Uterus (tissue), 4 donors: ENCODE measurements around the gene NUP50. TPM values are rescaled to one million over a fixed set of nuclear protein-coding genes. Genes with fewer than 3 reads are reported as not detected.

Experiments
- DNase-seq, 2 donors: peaks; one replicate each; pipeline ENCODE4 v3.0.0-alpha.2; 2019 to 2020
- H3K27ac ChIP-seq, 2 donors: fragments of 200-600 bp; sonication (generic); 1 replicate in 1 of 2; 2 replicates in 1 of 2; pipeline ENCODE4 v1.5.1; 2016 to 2018
- H3K27me3 ChIP-seq, 2 donors: fragments of 200-600 bp; sonication (generic); one replicate each; pipeline ENCODE4 v1.5.1; 2018 to 2019; ENCODE audit warnings: control low read depth in 1 of 2
- H3K36me3 ChIP-seq, 2 donors: fragments of 200-600 bp; sonication (generic); one replicate each; pipeline ENCODE4 v1.5.1; 2019; ENCODE audit warnings: control low read depth in 1 of 2
- H3K4me1 ChIP-seq, 2 donors: fragments of 200-600 bp; sonication (generic); one replicate each; pipeline ENCODE4 v1.5.1; 2018 to 2019; ENCODE audit warnings: control low read depth in 1 of 2
- H3K4me3 ChIP-seq, 2 donors: fragments of 200-600 bp; sonication (generic); 1 replicate in 1 of 2; 2 replicates in 1 of 2; pipeline ENCODE4 v1.5.1; 2018 to 2019; ENCODE audit warnings: mild to moderate bottlenecking in 1 of 2
- H3K9me3 ChIP-seq, 2 donors: fragments of 200-600 bp; sonication (generic); one replicate each; pipeline ENCODE4 v1.5.1; 2019; ENCODE audit warnings: control low read depth in 1 of 2
- CTCF ChIP-seq, 4 experiments: fragments of 200-600 bp in 2 of 4; fragments of 450-650 bp in 2 of 4; sonication (generic) in 2 of 4; IDR thresholded peaks; one replicate each; pipeline ENCODE4 v1.5.1; 2016 to 2019; ENCODE audit warnings: antibody characterized with exemption in 4 of 4, mild to moderate bottlenecking in 2 of 4, moderate library complexity in 1 of 4
- POLR2A ChIP-seq, 2 donors: fragments of 450-650 bp; IDR thresholded peaks; one replicate each; pipeline ENCODE4 v1.6.1; 2016; ENCODE audit warnings: antibody characterized with exemption in 2 of 2, mild to moderate bottlenecking in 1 of 2, moderate library complexity in 1 of 2
- intact Hi-C: fragments of 100-400 bp; cut with DNase I; formaldehyde crosslinking; loops from one replicate; pipeline ENCODE4 v1.15.1; 2023; ENCODE audit warnings: low total_unique reads
- total RNA-seq, 4 donors: library from RNA; depleted of rRNA in 3 of 4; stranded (reverse); fragments of >200 nt in 3 of 4; gene quantifications; one replicate each; pipeline versions ENCODE4 v1.1.0 to v1.2.4, GENCODE V29; 2014 to 2023
- donor health status: DM: yes; HTN: yes; CAD: no.

NUP50 gene
- total RNA-seq, 4 donors from 2014 or later, result 45.7 to 558 (median 101) TPM

DNA sequence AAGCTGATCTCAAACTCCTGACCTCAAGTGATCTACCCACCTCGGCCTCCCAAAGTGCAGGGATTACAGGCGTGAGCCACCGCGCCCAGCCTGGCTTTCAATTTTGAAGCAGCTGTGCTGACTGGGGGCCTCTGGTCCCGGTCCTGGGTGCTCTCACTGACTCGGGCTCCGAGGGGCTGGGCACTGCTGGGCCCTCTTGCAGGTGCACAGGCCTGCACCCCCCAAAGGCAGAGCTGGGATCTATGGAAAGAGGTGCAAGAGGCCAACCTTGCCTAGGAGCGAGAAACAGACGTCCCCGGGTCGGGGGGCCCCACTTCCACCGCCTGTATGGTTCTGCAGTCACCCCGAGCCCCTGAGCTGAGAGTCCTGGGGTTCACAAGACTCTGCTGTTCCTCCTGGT is 43.8 kb downstream of the NUP50 start:
- H3K4me1 ChIP-seq, result peaks cover 0 to 9% of the 10 kb centered on the region in 2 donors
- TF ChIP-seq POLR2A (IDR thresholded peaks at IDR 0.05), result no peak
- no peak for TF ChIP-seq CTCF (IDR thresholded peaks at IDR 0.05)
- H3K9me3 ChIP-seq, result no peaks in the 10 kb centered on the region
- H3K36me3 ChIP-seq, result no peaks in the 10 kb centered on the region
- no peak overlapping the region for H3K4me3 ChIP-seq
- DNase-seq, result no peak
- H3K27ac ChIP-seq, result no peak overlapping the region
- intact Hi-C loops, result no loop called here
- H3K27me3 ChIP-seq, result no peaks in the 10 kb centered on the region

DNA sequence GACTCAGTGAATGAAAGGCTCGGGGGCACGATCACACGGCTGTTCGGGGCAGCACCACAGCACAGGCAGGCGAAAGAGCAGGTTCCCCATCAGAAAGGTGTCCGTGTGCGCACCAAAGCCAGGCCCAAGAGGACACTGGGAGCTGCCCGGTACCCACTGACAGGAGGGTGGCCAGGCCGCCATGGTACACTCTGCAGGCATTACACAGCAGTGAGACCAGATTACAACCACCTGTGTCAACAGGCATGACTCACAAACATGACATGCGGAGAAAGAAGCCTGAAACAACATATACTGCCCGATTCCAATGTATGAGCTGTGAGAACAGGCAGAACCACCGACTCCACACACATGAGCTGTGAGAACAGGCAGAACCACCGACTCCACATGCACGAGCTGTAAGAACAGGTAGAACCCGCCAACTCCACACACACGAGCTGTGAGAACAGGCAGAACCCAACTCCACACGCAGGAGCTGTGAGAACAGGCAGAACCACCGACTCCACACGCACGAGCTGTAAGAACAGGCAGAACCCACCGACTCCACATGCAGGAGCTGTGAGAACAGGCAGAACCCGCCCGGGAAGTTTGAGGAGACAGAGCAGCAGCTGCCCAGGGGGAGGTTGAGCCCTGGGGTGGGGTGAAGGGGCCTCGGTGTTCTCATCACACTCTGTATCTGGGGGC is 44.4 kb downstream of the NUP50 start:
- Histone ChIP-seq H3K9me3 (no peaks in the 10 kb centered on the region), H3K4me3 (no peak overlapping the region), H3K4me1 (peaks cover 0 to 9% of the 10 kb centered on the region in 2 donors), H3K27me3 (no peaks in the 10 kb centered on the region), H3K27ac (no peak overlapping the region), H3K36me3 (no peaks in the 10 kb centered on the region)
- no peak for DNase-seq
- TF ChIP-seq POLR2A (IDR thresholded peaks at IDR 0.05) (no peak), CTCF (IDR thresholded peaks at IDR 0.05) (no peak)
- intact Hi-C loops, result no loop called here

DNA sequence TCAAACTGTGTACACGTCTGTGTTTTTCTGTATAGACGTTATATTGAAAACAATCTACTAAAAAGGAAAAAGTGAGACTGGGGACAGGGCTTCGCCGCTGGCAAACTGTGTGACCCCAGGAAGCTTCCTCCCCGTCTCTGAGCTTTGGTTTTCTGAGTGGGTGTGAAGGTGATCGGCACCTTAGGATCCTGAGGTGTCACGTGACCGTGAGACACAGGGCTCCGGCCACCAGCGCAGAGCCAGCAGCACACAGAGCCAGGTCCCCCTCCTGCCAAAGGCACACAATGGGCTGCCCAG is 44.9 kb downstream of the NUP50 start:
- no peak for DNase-seq
- TF ChIP-seq POLR2A (IDR thresholded peaks at IDR 0.05) (no peak), CTCF (IDR thresholded peaks at IDR 0.05) (no peak)
- Histone ChIP-seq H3K4me1 (peaks cover 0 to 9% of the 10 kb centered on the region in 2 donors), H3K36me3 (no peaks in the 10 kb centered on the region), H3K27me3 (no peaks in the 10 kb centered on the region), H3K9me3 (no peaks in the 10 kb centered on the region), H3K4me3 (no peak overlapping the region), H3K27ac (no peak overlapping the region)
- intact Hi-C loops, result no loop called here

DNA sequence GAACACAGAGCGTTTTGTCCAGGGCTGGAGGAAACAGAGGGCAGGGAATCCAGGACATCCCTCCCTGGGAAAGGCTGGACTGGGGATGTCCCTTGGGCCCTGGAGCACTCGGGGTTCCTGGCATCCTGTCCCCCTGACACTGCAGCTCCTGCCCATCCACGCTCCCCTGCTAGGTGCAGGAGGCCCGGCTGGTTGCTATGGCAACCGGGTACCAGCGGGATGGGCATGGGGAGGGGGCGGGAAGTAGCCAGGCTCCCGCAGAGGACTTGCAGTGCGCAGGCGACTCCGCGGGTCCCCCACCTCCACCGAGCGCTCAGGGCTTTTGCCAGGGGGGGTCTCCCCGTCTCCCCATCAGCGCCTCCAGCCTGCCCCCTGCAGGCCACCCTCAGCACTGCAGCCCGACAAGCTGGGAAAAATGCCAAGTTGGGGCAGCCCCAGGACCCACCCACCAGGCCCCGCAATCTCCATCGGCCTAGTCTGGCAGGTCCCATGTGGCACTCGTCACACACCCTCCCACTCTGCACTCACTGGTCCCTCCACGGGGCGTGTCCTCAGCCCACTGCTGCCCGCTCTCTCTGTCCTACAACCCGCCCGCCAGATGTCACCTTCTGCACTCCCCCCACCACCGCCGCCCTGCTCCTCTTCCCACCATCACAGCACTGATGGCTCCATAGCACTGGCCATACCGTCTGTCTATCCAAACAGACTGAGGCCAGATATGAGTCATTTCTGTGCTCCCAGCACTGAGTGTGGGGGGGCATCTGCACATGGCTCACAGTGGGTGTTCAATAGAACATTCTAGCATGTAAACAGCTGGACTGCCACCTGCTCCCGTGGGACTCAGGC is 45.5 kb downstream of the NUP50 start:
- Histone ChIP-seq H3K4me3 (no peak overlapping the region), H3K27ac (peak overlapping the region in 1 of 2 donors; percentile 17), H3K9me3 (no peaks in the 10 kb centered on the region), H3K27me3 (no peaks in the 10 kb centered on the region), H3K4me1 (peaks cover 0 to 9% of the 10 kb centered on the region in 2 donors), H3K36me3 (no peaks in the 10 kb centered on the region)
- DNase-seq, result no peak
- TF ChIP-seq POLR2A (IDR thresholded peaks at IDR 0.05) (no peak), CTCF (IDR thresholded peaks at IDR 0.05) (peak in 2 of 4 experiments; percentile 20 to 24)
- intact Hi-C loops, result no loop called here

DNA sequence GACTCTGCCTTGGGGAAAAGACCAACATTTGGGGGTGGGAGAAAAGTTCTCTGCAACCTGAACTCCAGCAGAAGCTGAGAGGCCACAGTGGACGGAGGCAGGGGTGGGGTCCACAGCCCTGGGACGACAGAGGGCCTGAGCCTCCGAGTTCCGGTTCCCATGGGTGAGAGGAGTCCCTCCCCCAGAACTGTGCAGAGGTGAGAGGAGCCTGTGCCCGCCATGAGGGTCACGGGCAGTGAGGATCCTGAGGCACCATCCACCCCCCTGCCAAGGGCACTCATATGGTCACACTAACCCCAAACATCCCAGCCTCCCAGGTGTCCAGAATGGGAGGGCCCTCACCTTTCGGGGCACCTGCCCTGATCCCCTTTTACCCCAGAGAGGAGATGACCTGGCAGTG is 46.4 kb downstream of the NUP50 start:
- intact Hi-C loops, result no loop called here
- TF ChIP-seq CTCF (IDR thresholded peaks at IDR 0.05), result no peak
- TF ChIP-seq POLR2A (IDR thresholded peaks at IDR 0.05), result no peak
- H3K9me3 ChIP-seq, result no peaks in the 10 kb centered on the region
- DNase-seq, result no peak
- no peak overlapping the region for H3K27ac ChIP-seq
- no peaks in the 10 kb centered on the region for H3K27me3 ChIP-seq
- no peak overlapping the region for H3K4me3 ChIP-seq
- no peaks in the 10 kb centered on the region for H3K36me3 ChIP-seq
- peaks cover 0 to 9% of the 10 kb centered on the region in 2 donors for H3K4me1 ChIP-seq
